Measurements from ENCODE around the gene CADM4.

DNA sequence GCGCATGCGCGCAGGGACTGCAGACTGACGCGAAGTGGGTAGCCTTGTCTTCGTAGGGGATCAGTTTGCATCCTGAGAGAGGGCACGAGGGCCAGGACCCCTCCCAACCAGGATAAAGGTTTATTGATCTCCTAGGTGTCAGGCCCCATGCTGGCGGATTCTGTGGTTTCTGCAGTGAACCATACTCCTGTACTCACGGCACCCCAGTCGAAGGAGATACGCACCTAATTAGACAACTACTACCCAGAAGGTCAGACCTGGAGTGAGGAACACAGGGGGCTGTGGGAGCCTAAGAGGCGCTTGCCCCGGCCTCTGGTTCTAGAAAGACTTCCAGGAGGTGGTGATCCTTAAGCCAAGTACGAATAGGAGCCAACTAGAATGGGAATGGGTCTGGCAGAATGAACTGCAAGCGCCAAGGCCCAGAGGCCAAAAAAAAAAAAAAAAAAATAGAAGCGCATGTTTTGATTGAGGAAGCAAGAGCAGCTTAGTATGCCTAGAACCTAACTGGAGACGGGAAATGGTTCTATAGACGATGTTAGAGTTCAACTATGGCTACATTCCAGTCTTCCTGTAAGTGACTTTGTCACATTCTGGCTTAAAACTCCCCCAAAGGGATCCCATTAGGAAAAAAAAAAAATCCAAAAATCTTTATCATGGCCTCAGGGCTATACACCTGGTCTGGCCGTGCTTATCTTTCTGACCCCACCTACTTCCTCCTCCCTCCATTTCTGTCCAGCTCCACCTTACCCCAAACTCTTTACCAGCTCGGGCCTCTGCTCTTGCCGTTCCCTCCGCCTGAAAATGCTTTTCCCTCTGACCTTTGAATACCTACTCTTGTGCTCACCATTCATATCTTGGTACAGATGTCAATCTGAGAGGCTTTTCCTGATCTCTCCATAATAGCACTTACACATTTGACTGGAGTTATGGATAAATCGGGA, 19.3 kb downstream of the CADM4 start:
- TF ChIP-seq, protein P1, sequence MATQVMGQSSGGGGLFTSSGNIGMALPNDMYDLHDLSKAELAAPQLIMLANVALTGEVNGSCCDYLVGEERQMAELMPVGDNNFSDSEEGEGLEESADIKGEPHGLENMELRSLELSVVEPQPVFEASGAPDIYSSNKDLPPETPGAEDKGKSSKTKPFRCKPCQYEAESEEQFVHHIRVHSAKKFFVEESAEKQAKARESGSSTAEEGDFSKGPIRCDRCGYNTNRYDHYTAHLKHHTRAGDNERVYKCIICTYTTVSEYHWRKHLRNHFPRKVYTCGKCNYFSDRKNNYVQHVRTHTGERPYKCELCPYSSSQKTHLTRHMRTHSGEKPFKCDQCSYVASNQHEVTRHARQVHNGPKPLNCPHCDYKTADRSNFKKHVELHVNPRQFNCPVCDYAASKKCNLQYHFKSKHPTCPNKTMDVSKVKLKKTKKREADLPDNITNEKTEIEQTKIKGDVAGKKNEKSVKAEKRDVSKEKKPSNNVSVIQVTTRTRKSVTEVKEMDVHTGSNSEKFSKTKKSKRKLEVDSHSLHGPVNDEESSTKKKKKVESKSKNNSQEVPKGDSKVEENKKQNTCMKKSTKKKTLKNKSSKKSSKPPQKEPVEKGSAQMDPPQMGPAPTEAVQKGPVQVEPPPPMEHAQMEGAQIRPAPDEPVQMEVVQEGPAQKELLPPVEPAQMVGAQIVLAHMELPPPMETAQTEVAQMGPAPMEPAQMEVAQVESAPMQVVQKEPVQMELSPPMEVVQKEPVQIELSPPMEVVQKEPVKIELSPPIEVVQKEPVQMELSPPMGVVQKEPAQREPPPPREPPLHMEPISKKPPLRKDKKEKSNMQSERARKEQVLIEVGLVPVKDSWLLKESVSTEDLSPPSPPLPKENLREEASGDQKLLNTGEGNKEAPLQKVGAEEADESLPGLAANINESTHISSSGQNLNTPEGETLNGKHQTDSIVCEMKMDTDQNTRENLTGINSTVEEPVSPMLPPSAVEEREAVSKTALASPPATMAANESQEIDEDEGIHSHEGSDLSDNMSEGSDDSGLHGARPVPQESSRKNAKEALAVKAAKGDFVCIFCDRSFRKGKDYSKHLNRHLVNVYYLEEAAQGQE (IDR thresholded peaks at IDR 0.05; ENCODE audit: low read depth) = no peak
- TF ChIP-seq, protein P2, sequence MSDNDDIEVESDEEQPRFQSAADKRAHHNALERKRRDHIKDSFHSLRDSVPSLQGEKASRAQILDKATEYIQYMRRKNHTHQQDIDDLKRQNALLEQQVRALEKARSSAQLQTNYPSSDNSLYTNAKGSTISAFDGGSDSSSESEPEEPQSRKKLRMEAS (IDR thresholded peaks at IDR 0.05) = no peak; the same call in 1 of the 2 replicates
- TF ChIP-seq EP300 (IDR thresholded peaks at IDR 0.05; ENCODE audit: borderline replicate concordance) = no peak
- TF ChIP-seq TEAD4 (IDR thresholded peaks at IDR 0.05) = no peak
- TF ChIP-seq TAF1 (IDR thresholded peaks at IDR 0.05; ENCODE audit: low read depth) = no peak
- no peak for TF ChIP-seq ZBTB7A (IDR thresholded peaks at IDR 0.05; ENCODE audit: low read depth)
- no peak for TF ChIP-seq YY1 (IDR thresholded peaks at IDR 0.05; ENCODE audit: low read depth)
- no peak for TF ChIP-seq EGR1 (IDR thresholded peaks at IDR 0.05)
- TF ChIP-seq CREB1 (IDR thresholded peaks at IDR 0.05; ENCODE audit: low read depth) = no peak
